Measurements from ENCODE around the gene EXTL1.
A peak's percentile ranks its signal among the peaks of the same experiment; 100 is the strongest.
"Not testable (repeated sequence)": the region's sequence is repeated elsewhere in the genome, so short reads cannot be mapped to it uniquely, and the experiment has no call there.

The EXTL1 gene

GRCh38 chr1:26021647-26022403 lies at the start of gene EXTL1:
EXTL1 (plus strand) TSS chr1:26021775; CDS start chr1:26022647, 872 bp downstream.
- no peak for DNase-seq

GRCh38 chr1:25971811-25972180 lies 49.8 kb upstream of the EXTL1 start:
- DNase-seq = no peak

- DNase-seq = no peak
Measured at GRCh38 chr1:25973610-25974321, 47.8 kb upstream of the EXTL1 start.

- no peak for DNase-seq
Measured at GRCh38 chr1:25977801-25978200, 43.8 kb upstream of the EXTL1 start.

GRCh38 chr1:25978403-25978802 lies 43.2 kb upstream of the EXTL1 start:
- no peak for DNase-seq

GRCh38 chr1:25979210-25979609 lies 42.4 kb upstream of the EXTL1 start:
- no peak for DNase-seq

- DNase-seq = no peak
Measured at GRCh38 chr1:25985171-25985570, 36.4 kb upstream of the EXTL1 start.

GRCh38 chr1:25985670-25986069 lies 35.9 kb upstream of the EXTL1 start:
- no peak for DNase-seq

- not testable (repeated sequence) for DNase-seq
Measured at GRCh38 chr1:25986773-25987172, 34.8 kb upstream of the EXTL1 start.

- DNase-seq = no peak
Measured at GRCh38 chr1:25987951-25988350, 33.6 kb upstream of the EXTL1 start.

GRCh38 chr1:25989440-25990234 lies 31.9 kb upstream of the EXTL1 start:
- DNase-seq = no peak

GRCh38 chr1:25990251-25990650 lies 31.3 kb upstream of the EXTL1 start:
- DNase-seq = no peak

- DNase-seq = peak; percentile 39
Measured at GRCh38 chr1:25990702-25991395, 30.7 kb upstream of the EXTL1 start.

- no peak for DNase-seq
Measured at GRCh38 chr1:25991937-25992688, 29.5 kb upstream of the EXTL1 start.

GRCh38 chr1:25992689-25993171 lies 28.8 kb upstream of the EXTL1 start:
- DNase-seq = no peak

GRCh38 chr1:25993197-25993951 lies 28.2 kb upstream of the EXTL1 start:
- DNase-seq = no peak

- no peak for DNase-seq
Measured at GRCh38 chr1:25994402-25995150, 27.0 kb upstream of the EXTL1 start.

- no peak for DNase-seq
Measured at GRCh38 chr1:25996966-25997827, 24.4 kb upstream of the EXTL1 start.

Data from stimulated activated CD4-positive, alpha-beta T cell treated with anti-CD3 and anti-CD28 coated beads, Interleukin-1b, Interleukin-23, amount 100 ng/mL, for 48 hours (primary cell).